OCI-LY1 (cell line): ENCODE measurements around the gene CYP17A1.
A peak's percentile ranks its signal among the peaks of the same experiment; 100 is the strongest.

Experiments used
- H2AFZ ChIP-seq: fragments of 200-600 bp; sonication (generic), shearing (Covaris generic); 2 replicates; pipeline ENCODE4 v1.6.0; 2014; ENCODE audit warnings: antibody characterized with exemption, mild to moderate bottlenecking, low read length
- H3F3A ChIP-seq: fragments of 200-600 bp; sonication (generic), shearing (Covaris generic); 2 replicates; pipeline ENCODE4 v1.6.0; 2014; ENCODE audit warnings: mild to moderate bottlenecking, antibody characterized with exemption, low read length, moderate library complexity; ENCODE audit not compliant: insufficient read depth
- H3K27ac ChIP-seq: fragments of 200-600 bp; sonication (generic); 2 replicates; pipeline ENCODE4 v1.5.1; 2014; ENCODE audit warnings: low read length, mixed run types, mild to moderate bottlenecking, low read depth; ENCODE audit not compliant: poor library complexity, severe bottlenecking
- H3K27me3 ChIP-seq: fragments of 200-600 bp; sonication (generic); 2 replicates; pipeline ENCODE4 v1.6.0; 2014; ENCODE audit warnings: antibody characterized with exemption, mild to moderate bottlenecking, low read length, moderate library complexity; ENCODE audit not compliant: insufficient read depth
- H3K36me3 ChIP-seq: fragments of 200-600 bp; sonication (generic); 2 replicates; pipeline ENCODE4 v1.6.1; 2014; ENCODE audit warnings: mild to moderate bottlenecking, antibody characterized with exemption, low read length, moderate library complexity, mixed read lengths; ENCODE audit not compliant: insufficient read depth
- H3K4me1 ChIP-seq: fragments of 200-600 bp; sonication (generic); 2 replicates; pipeline ENCODE4 v1.5.1; 2014; ENCODE audit warnings: mild to moderate bottlenecking, low read length, moderate library complexity; ENCODE audit not compliant: insufficient read depth, severe bottlenecking
- H3K4me2 ChIP-seq: fragments of 200-600 bp; sonication (generic), shearing (Covaris generic); 2 replicates; pipeline ENCODE4 v1.6.1; 2014; ENCODE audit warnings: low read length
- H3K4me3 ChIP-seq: fragments of 200-600 bp; sonication (generic); 2 replicates; pipeline ENCODE4 v1.5.1; 2014; ENCODE audit warnings: low read length, low read depth, mild to moderate bottlenecking, mixed read lengths; ENCODE audit not compliant: poor library complexity, severe bottlenecking
- H3K79me2 ChIP-seq: fragments of 200-600 bp; shearing (Covaris generic); 2 replicates; pipeline ENCODE4 v1.6.1; 2016; ENCODE audit warnings: mixed run types, low read length, mixed read lengths; ENCODE audit not compliant: insufficient read depth
- H3K9ac ChIP-seq: fragments of 200-600 bp; sonication (generic), shearing (Covaris generic); 2 replicates; pipeline ENCODE4 v1.6.1; 2014; ENCODE audit warnings: mild to moderate bottlenecking, low read length, mixed read lengths
- H3K9me2 ChIP-seq: fragments of 200-600 bp; sonication (generic), shearing (Covaris generic); 2 replicates; pipeline ENCODE4 v1.6.1; 2014; ENCODE audit warnings: low read depth, mild to moderate bottlenecking, low read length, mixed read lengths
- H3K9me3 ChIP-seq: fragments of 200-600 bp; shearing (Covaris generic); 2 replicates; pipeline ENCODE4 v1.6.1; 2014; ENCODE audit warnings: low read length, mixed read lengths
- H4K20me1 ChIP-seq: fragments of 200-600 bp; sonication (generic), shearing (Covaris generic); 2 replicates; pipeline ENCODE4 v1.6.0; 2016; ENCODE audit warnings: mild to moderate bottlenecking, low read length; ENCODE audit not compliant: insufficient read depth
- EZH2 ChIP-seq: fragments of 200-600 bp; sonication (generic), shearing (Covaris generic); IDR thresholded peaks from 2 replicates; pipeline ENCODE4 v1.8.0; 2017; ENCODE audit warnings: borderline replicate concordance, mixed run types, mild to moderate bottlenecking, antibody characterized with exemption, low read length, moderate library complexity, mixed read lengths
- TF ChIP-seq, protein P1 (sequence below): fragments of 200-600 bp; sonication (generic), shearing (Covaris generic); IDR thresholded peaks from 2 replicates; pipeline ENCODE4 v1.5.1; 2017; ENCODE audit warnings: mild to moderate bottlenecking, antibody characterized with exemption, low read length, moderate library complexity, mixed read lengths

Gene CYP17A1

GRCh38 chr10:102799691-102800471 lies 37.3 kb downstream of the CYP17A1 start:
- H3K4me2 ChIP-seq, result no peak overlapping the region
- peak overlapping the region; percentile 35 for H3K27ac ChIP-seq
- no peak overlapping the region for H3K4me3 ChIP-seq
- TF ChIP-seq, protein P1, sequence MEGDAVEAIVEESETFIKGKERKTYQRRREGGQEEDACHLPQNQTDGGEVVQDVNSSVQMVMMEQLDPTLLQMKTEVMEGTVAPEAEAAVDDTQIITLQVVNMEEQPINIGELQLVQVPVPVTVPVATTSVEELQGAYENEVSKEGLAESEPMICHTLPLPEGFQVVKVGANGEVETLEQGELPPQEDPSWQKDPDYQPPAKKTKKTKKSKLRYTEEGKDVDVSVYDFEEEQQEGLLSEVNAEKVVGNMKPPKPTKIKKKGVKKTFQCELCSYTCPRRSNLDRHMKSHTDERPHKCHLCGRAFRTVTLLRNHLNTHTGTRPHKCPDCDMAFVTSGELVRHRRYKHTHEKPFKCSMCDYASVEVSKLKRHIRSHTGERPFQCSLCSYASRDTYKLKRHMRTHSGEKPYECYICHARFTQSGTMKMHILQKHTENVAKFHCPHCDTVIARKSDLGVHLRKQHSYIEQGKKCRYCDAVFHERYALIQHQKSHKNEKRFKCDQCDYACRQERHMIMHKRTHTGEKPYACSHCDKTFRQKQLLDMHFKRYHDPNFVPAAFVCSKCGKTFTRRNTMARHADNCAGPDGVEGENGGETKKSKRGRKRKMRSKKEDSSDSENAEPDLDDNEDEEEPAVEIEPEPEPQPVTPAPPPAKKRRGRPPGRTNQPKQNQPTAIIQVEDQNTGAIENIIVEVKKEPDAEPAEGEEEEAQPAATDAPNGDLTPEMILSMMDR, result no peak
- no peak for TF ChIP-seq EZH2
- no peaks in the 10 kb centered on the region for H3K9me3 ChIP-seq
- no peaks in the 10 kb centered on the region for H3K79me2 ChIP-seq
- H4K20me1 ChIP-seq, result no peaks in the 10 kb centered on the region
- no peak overlapping the region for H2AFZ ChIP-seq
- H3K27me3 ChIP-seq, result no peaks in the 10 kb centered on the region
- no peaks in the 10 kb centered on the region for H3F3A ChIP-seq
- H3K9me2 ChIP-seq, result no peaks in the 10 kb centered on the region
- H3K36me3 ChIP-seq, result peaks cover 6% of the 10 kb centered on the region
- H3K4me1 ChIP-seq, result peaks cover 54% of the 10 kb centered on the region
- H3K9ac ChIP-seq, result no peak overlapping the region

- Histone ChIP-seq H3K9ac (peak overlapping the region; percentile 48), H3K4me3 (peak overlapping the region; percentile 31), H3K9me2 (no peaks in the 10 kb centered on the region), H3F3A (no peaks in the 10 kb centered on the region), H3K36me3 (peaks cover 3% of the 10 kb centered on the region; the same call in 1 of the 2 replicates), H3K4me1 (peaks cover 54% of the 10 kb centered on the region), H3K4me2 (peak overlapping the region; percentile 54), H3K27me3 (no peaks in the 10 kb centered on the region), H3K27ac (peak overlapping the region; percentile 87), H3K9me3 (no peaks in the 10 kb centered on the region), H3K79me2 (no peaks in the 10 kb centered on the region), H2AFZ (no peak overlapping the region), H4K20me1 (no peaks in the 10 kb centered on the region)
- TF ChIP-seq, protein P1, result no peak
- no peak for TF ChIP-seq EZH2
Measured at GRCh38 chr10:102796407-102797176, 40.6 kb downstream of the CYP17A1 start.

- no peaks in the 10 kb centered on the region for H4K20me1 ChIP-seq
- peak overlapping the region; percentile 87 for H3K27ac ChIP-seq
- peaks cover 3% of the 10 kb centered on the region; the same call in 1 of the 2 replicates for H3K36me3 ChIP-seq
- H3F3A ChIP-seq, result no peaks in the 10 kb centered on the region
- peak overlapping the region; percentile 48 for H3K9ac ChIP-seq
- H3K4me3 ChIP-seq, result peak overlapping the region; percentile 18
- no peaks in the 10 kb centered on the region for H3K27me3 ChIP-seq
- H2AFZ ChIP-seq, result no peak overlapping the region
- TF ChIP-seq EZH2, result no peak
- TF ChIP-seq, protein P1, result no peak
- no peaks in the 10 kb centered on the region for H3K9me2 ChIP-seq
- H3K4me2 ChIP-seq, result peak overlapping the region; percentile 54
- H3K4me1 ChIP-seq, result peaks cover 45% of the 10 kb centered on the region
- no peaks in the 10 kb centered on the region for H3K9me3 ChIP-seq
- H3K79me2 ChIP-seq, result no peaks in the 10 kb centered on the region
Measured at GRCh38 chr10:102795453-102796406, 41.5 kb downstream of the CYP17A1 start.
